H1 (cell line): ENCODE data around the gene CRABP1. TPM values are rescaled to one million over a fixed set of nuclear protein-coding genes. Genes with fewer than 3 reads are reported as not detected.

Experiments used
- CTCF ChIA-PET: fragments of 300-600 bp; sonication (Branson Sonifier 250); formaldehyde crosslinking; loops from one replicate; lab custom pipeline; 2021; ENCODE audit not compliant: partially characterized antibody; lab: Charles Lee
- POLR2A ChIA-PET: fragments of 300-600 bp; sonication (Branson Sonifier 250); formaldehyde crosslinking; loops from one replicate; lab custom pipeline; 2021; ENCODE audit warnings: inconsistent platforms; ENCODE audit not compliant: partially characterized antibody; lab: Charles Lee
- DNase-seq, 2 experiments: peaks; one replicate each; pipeline versions ENCODE4 v3.0.0 to v3.0.0-alpha.2; 2010 to 2022; ENCODE audit warnings: low spot score in 2 of 2, low read depth in 1 of 2, mixed read lengths in 1 of 2
- FAIRE-seq: peaks from 2 replicates; lab custom pipeline; 2011; peaks lifted over from hg19 to GRCh38; lab: Jason Lieb, UNC
- H2AFZ ChIP-seq: 2 replicates; pipeline ENCODE4 v1.8.1; 2012; ENCODE audit warnings: low read length, inconsistent platforms
- H2AK5ac ChIP-seq: 2 replicates; pipeline ENCODE4 v1.6.1; 2013; ENCODE audit warnings: low read depth, low read length
- H2BK120ac ChIP-seq: replicated peaks from 2 replicates; pipeline ENCODE3; 2013; ENCODE audit warnings: low read depth, low read length, inconsistent platforms
- H2BK12ac ChIP-seq: 2 replicates; pipeline ENCODE4 v1.6.1; 2013; ENCODE audit warnings: low read depth, low read length
- H2BK15ac ChIP-seq: 2 replicates; pipeline ENCODE4 v1.6.1; 2013; ENCODE audit warnings: low read length
- H2BK20ac ChIP-seq: 2 replicates; pipeline ENCODE4 v1.6.1; 2013; ENCODE audit warnings: low read length
- H2BK5ac ChIP-seq: 2 replicates; pipeline ENCODE4 v1.6.1; 2013; ENCODE audit warnings: low read depth, low read length
- H3K14ac ChIP-seq: 2 replicates; pipeline ENCODE4 v1.6.1; 2013; ENCODE audit warnings: inconsistent platforms; ENCODE audit not compliant: insufficient read length
- H3K18ac ChIP-seq: 2 replicates; pipeline ENCODE4 v1.6.1; 2013; ENCODE audit warnings: low read length; ENCODE audit errors: extremely low read depth
- H3K23ac ChIP-seq: 2 replicates; pipeline ENCODE4 v1.6.1; 2013; ENCODE audit warnings: inconsistent platforms; ENCODE audit not compliant: insufficient read length
- H3K23me2 ChIP-seq: 2 replicates; pipeline ENCODE4 v1.6.1; 2013; ENCODE audit warnings: low read depth, low read length
- H3K27ac ChIP-seq: 2 replicates; pipeline ENCODE4 v1.6.1; 2011; ENCODE audit warnings: low read depth, low read length, inconsistent platforms
- H3K27me3 ChIP-seq, 4 experiments: replicated peaks in 1 of 4; 1 replicate in 1 of 4; 2 replicates in 3 of 4; pipeline versions ENCODE4 v1.6.1 to v1.8.1; 2011 to 2013; ENCODE audit warnings: low read length in 3 of 4, mild to moderate bottlenecking in 3 of 4, inconsistent platforms in 2 of 4, mixed read lengths in 2 of 4, moderate library complexity in 1 of 4; ENCODE audit not compliant: control insufficient read depth in 3 of 4, insufficient read depth in 3 of 4; ENCODE audit errors: extremely low read depth in 1 of 4
- H3K36me3 ChIP-seq, 4 experiments: 2 replicates each; pipeline versions ENCODE4 v1.6.1 to v1.8.1; 2011 to 2013; ENCODE audit warnings: mild to moderate bottlenecking in 4 of 4, low read length in 3 of 4, moderate library complexity in 2 of 4, control low read depth in 1 of 4, inconsistent platforms in 1 of 4; ENCODE audit not compliant: insufficient read depth in 4 of 4, control insufficient read depth in 2 of 4
- H3K4ac ChIP-seq: replicated peaks from 2 replicates; pipeline ENCODE3; 2013; ENCODE audit warnings: low read length, low read depth, mixed read lengths, inconsistent platforms; ENCODE audit not compliant: insufficient read length
- H3K4me1 ChIP-seq, 4 experiments: replicated peaks in 1 of 4; 1 replicate in 1 of 4; 2 replicates in 3 of 4; pipeline versions ENCODE4 v1.6.1 to v1.8.1; 2011 to 2013; ENCODE audit warnings: low read length in 3 of 4, inconsistent platforms in 2 of 4, mixed read lengths in 1 of 4; ENCODE audit not compliant: insufficient read depth in 4 of 4, control insufficient read depth in 3 of 4
- H3K4me2 ChIP-seq, 2 experiments: 2 replicates each; pipeline versions ENCODE4 v1.6.1 to v1.8.1; 2011 to 2013; ENCODE audit warnings: low read depth in 2 of 2, low read length in 2 of 2, control low read depth in 1 of 2, inconsistent platforms in 1 of 2, mild to moderate bottlenecking in 1 of 2; ENCODE audit not compliant: insufficient read depth in 1 of 2
- H3K4me3 ChIP-seq, 4 experiments: fragments of 200-600, 300-600 bp in 1 of 4; sonication (generic), shearing (Covaris generic), sonication (Bioruptor Twin) in 1 of 4; 2 replicates each; pipeline versions ENCODE4 v1.5.1 to v1.8.1; 2011 to 2016; ENCODE audit warnings: low read length in 4 of 4, low read depth in 3 of 4, control low read depth in 2 of 4, inconsistent platforms in 2 of 4, mild to moderate bottlenecking in 2 of 4, mixed read lengths in 1 of 4, moderate library complexity in 1 of 4; ENCODE audit not compliant: insufficient read depth in 2 of 4; ENCODE audit errors: extremely low read depth in 1 of 4
- H3K56ac ChIP-seq: replicated peaks from 2 replicates; pipeline ENCODE3; 2013; ENCODE audit warnings: low read depth, mild to moderate bottlenecking, mixed read lengths, low read length, inconsistent platforms; ENCODE audit not compliant: insufficient read length
- H3K79me1 ChIP-seq: 2 replicates; pipeline ENCODE4 v1.6.1; 2013; ENCODE audit warnings: low read depth, low read length, control low read depth
- H3K79me2 ChIP-seq, 2 experiments: 2 replicates each; pipeline versions ENCODE4 v1.6.1 to v1.8.1; 2012 to 2013; ENCODE audit warnings: low read length in 2 of 2, mild to moderate bottlenecking in 2 of 2, inconsistent platforms in 1 of 2; ENCODE audit not compliant: insufficient read depth in 2 of 2, control insufficient read depth in 1 of 2
- H3K9ac ChIP-seq, 4 experiments: replicated peaks in 1 of 4; 1 replicate in 1 of 4; 2 replicates in 3 of 4; pipeline versions ENCODE4 v1.6.1 to v1.8.1; 2011 to 2013; ENCODE audit warnings: low read depth in 3 of 4, low read length in 3 of 4, control low read depth in 2 of 4, mild to moderate bottlenecking in 2 of 4, moderate library complexity in 2 of 4, inconsistent platforms in 1 of 4; ENCODE audit errors: extremely low read depth in 1 of 4
- H3K9me3 ChIP-seq, 2 experiments: 2 replicates each; pipeline versions ENCODE4 v1.6.1 to v1.8.1; 2012 to 2013; ENCODE audit warnings: mild to moderate bottlenecking in 2 of 2, moderate library complexity in 2 of 2, control low read depth in 1 of 2, inconsistent platforms in 1 of 2, low read depth in 1 of 2, low read length in 1 of 2, mixed read lengths in 1 of 2; ENCODE audit not compliant: insufficient read depth in 2 of 2
- H4K20me1 ChIP-seq, 2 experiments: replicated peaks in 1 of 2; 2 replicates each; pipeline versions ENCODE3 to v1.8.1; 2011 to 2013; ENCODE audit warnings: inconsistent platforms in 2 of 2, low read length in 2 of 2, mild to moderate bottlenecking in 1 of 2; ENCODE audit not compliant: insufficient read depth in 2 of 2, control insufficient read depth in 1 of 2
- H4K5ac ChIP-seq: 2 replicates; pipeline ENCODE4 v1.6.1; 2013; ENCODE audit warnings: low read length, low read depth, mixed read lengths, inconsistent platforms; ENCODE audit not compliant: insufficient read length
- H4K8ac ChIP-seq: 2 replicates; pipeline ENCODE4 v1.8.0; 2013; ENCODE audit warnings: mild to moderate bottlenecking, moderate library complexity, low read length, inconsistent platforms; ENCODE audit not compliant: insufficient read depth; ENCODE audit errors: extremely low read depth
- H4K91ac ChIP-seq: replicated peaks from 2 replicates; pipeline ENCODE3; 2013; ENCODE audit warnings: low read length, mixed read lengths, inconsistent platforms; ENCODE audit not compliant: insufficient read length
- BRCA1 ChIP-seq: IDR thresholded peaks from 2 replicates; pipeline ENCODE4 v1.6.1; 2012; ENCODE audit warnings: low read depth, low read length, improper control_type of control experiment
- CBX8 ChIP-seq: fragments of 300-800, 300-1000 bp; sonication (generic); IDR thresholded peaks from 2 replicates; pipeline ENCODE4 v1.7.1; 2016; ENCODE audit warnings: low read depth, low read length, borderline replicate concordance
- EGR1 ChIP-seq: IDR thresholded peaks from 2 replicates; pipeline ENCODE4 v1.6.1; 2011; ENCODE audit warnings: low read depth, low read length, borderline replicate concordance
- EP300 ChIP-seq, 2 experiments: IDR thresholded peaks; 1 replicate in 1 of 2; 2 replicates in 1 of 2; pipeline ENCODE4 v1.6.1; 2011 to 2012; ENCODE audit warnings: low read depth in 2 of 2, low read length in 2 of 2, mild to moderate bottlenecking in 2 of 2, borderline replicate concordance in 1 of 2, inconsistent platforms in 1 of 2, moderate library complexity in 1 of 2
- GABPA ChIP-seq: IDR thresholded peaks from 2 replicates; pipeline ENCODE4 v1.6.1; 2011; ENCODE audit warnings: mild to moderate bottlenecking, low read length, moderate library complexity, borderline replicate concordance; ENCODE audit not compliant: insufficient read depth
- HDAC6 ChIP-seq: IDR thresholded peaks from one replicate; pipeline ENCODE4 v1.7.1; 2012; ENCODE audit warnings: low read depth, mild to moderate bottlenecking, inconsistent platforms, low read length, moderate library complexity
- KDM5A ChIP-seq: fragments of 200-600 bp; IDR thresholded peaks from 2 replicates; pipeline ENCODE4 v1.7.1; 2012; ENCODE audit warnings: mild to moderate bottlenecking, low read length, inconsistent platforms, mixed read lengths
- RFX5 ChIP-seq: IDR thresholded peaks from 2 replicates; pipeline ENCODE4 v1.6.1; 2011; ENCODE audit warnings: low read depth, low read length, improper control_type of control experiment, borderline replicate concordance
- SIN3A ChIP-seq, 2 experiments: IDR thresholded peaks in 1 of 2; conservative IDR thresholded peaks in 1 of 2; 2 replicates each; pipeline ENCODE4 v1.6.1; 2011 to 2012; ENCODE audit warnings: low read length in 2 of 2, improper control_type of control experiment in 1 of 2, low read depth in 1 of 2, mild to moderate bottlenecking in 1 of 2
- TAF7 ChIP-seq: optimal IDR thresholded peaks from 2 replicates; pipeline ENCODE3; 2011; ENCODE audit warnings: low read depth, mild to moderate bottlenecking, inconsistent platforms, low read length, moderate library complexity, borderline replicate concordance
- WGBS, 2 experiments: shearing (Covaris generic) in 1 of 2; methylation state at CpG; one replicate each; pipeline versions ENCODE4 v1.1.6 to v1.1.7; 2013 to 2015; ENCODE audit warnings: low lambda C conversion rate in 2 of 2, mixed read lengths in 2 of 2, inconsistent platforms in 1 of 2, low coverage in 1 of 2, missing lambda C conversion rate in 1 of 2; ENCODE audit not compliant: insufficient replicate concordance in 2 of 2, insufficient coverage in 1 of 2, insufficient read length in 1 of 2; ENCODE audit errors: extremely low coverage in 1 of 2, missing lambda C conversion rate in 1 of 2; 5-methylcytosine and 5-hydroxymethylcytosine counted together
- polyA plus RNA-seq, 7 experiments: library from polyadenylated mRNA; depleted of rRNA in 3 of 7; stranded (reverse) in 5 of 7; unstranded in 2 of 7; fragments of >200 nt in 5 of 7; fragments of 200-250 nt in 2 of 7; gene quantifications; 1 replicate in 5 of 7; 2 replicates in 1 of 7; 4 replicates in 1 of 7; pipeline versions ENCODE4 v1.2.1 to v1.2.3, GENCODE V29; 2011 to 2013; ENCODE audit warnings: missing spikeins in 2 of 7, mixed read lengths in 2 of 7
- total RNA-seq: library from RNA; stranded (reverse); fragmentation: NEBNext Ultra II Directional; extraction: Animal tissue kit (Norgen Biotek cat#: 25700); gene quantifications from 2 replicates; pipeline ENCODE4 v1.2.1, GENCODE V29; 2021

The CRABP1 gene
- total and polyA plus RNA-seq, 2 of the 8 experiments (the other 6 are each of a cell fraction or from before 2014, with no cell fraction given): 385 to 655 TPM

DNA sequence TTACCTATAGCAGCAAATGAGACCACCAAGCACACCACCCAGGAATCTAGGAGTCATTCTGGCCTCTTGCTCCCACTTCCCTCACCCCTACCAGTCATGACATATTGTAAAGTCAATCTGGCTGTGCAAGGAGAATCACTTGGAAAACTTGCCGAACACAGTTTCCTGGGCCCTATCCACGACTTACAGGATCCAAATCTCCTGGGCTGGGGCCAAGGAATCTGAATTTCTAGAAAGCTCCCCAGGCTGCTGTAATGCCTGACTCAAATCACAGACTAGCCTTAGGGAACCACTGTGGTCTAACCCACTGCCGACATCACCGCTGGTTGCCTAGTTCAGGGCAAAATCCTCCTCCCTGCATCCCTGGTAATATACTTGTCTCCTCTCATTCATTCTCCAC lies 4.2 kb upstream of the CRABP1 start:
- Histone ChIP-seq H2BK12ac (0 out of 2 replicates have a peak overlapping the region, but pooled peaks have one; percentile 55), H3K23me2 (peaks cover 9% of the 10 kb centered on the region), H4K8ac (no peak overlapping the region), H3K14ac (no peak overlapping the region), H2AFZ (no peak overlapping the region), H2BK15ac (no peak overlapping the region), H3K4me3 (no peak overlapping the region), H2BK5ac (no peak overlapping the region), H3K4ac (no peak overlapping the region), H3K36me3 (no peaks in the 10 kb centered on the region), H3K79me2 (no peaks in the 10 kb centered on the region), H4K20me1 (no peaks in the 10 kb centered on the region), H3K27ac (no peak overlapping the region), H3K4me1 (peaks cover 7 to 20% (median 12%) of the 10 kb centered on the region in 4 experiments), H4K5ac (no peak overlapping the region), H3K79me1 (no peaks in the 10 kb centered on the region), H3K4me2 (no peak overlapping the region), H3K9me3 (no peaks in the 10 kb centered on the region), H3K56ac (no peak overlapping the region), H3K23ac (no peak overlapping the region), H3K9ac (no peak overlapping the region), H2AK5ac (no peak overlapping the region), H3K18ac (no peak overlapping the region), H4K91ac (no peak overlapping the region), H2BK120ac (no peak overlapping the region), H2BK20ac (no peak overlapping the region), H3K27me3 (peaks cover 0 to 20% (median 15%) of the 10 kb centered on the region in 4 experiments; a peak in 5 of 7 replicates)
- TF ChIP-seq BRCA1: no peak
- no peak for TF ChIP-seq CBX8
- TF ChIP-seq EGR1: no peak
- no peak for TF ChIP-seq KDM5A
- TF ChIP-seq HDAC6: no peak
- TF ChIP-seq SIN3A (conservative IDR thresholded peaks at IDR 0.05 in 1 of 2, IDR thresholded peaks at IDR 0.05 in 1 of 2; ENCODE audit: low read depth in 1 of 2, low read length in 2 of 2): no peak
- TF ChIP-seq EP300 (IDR thresholded peaks at IDR 0.05; ENCODE audit: borderline replicate concordance in 1 of 2, low read depth in 2 of 2, low read length in 2 of 2): no peak
- no peak for TF ChIP-seq TAF7
- no peak for TF ChIP-seq GABPA
- TF ChIP-seq RFX5: no peak
- DNase-seq (no peak), FAIRE-seq (no peak)
- WGBS, 2 experiments: 87% methylated on average over 4 of the region's 4 CpGs; no CpG with 5 or more reads in 1 of the 2 experiments
- ChIA-PET POLR2A (no interaction called here), CTCF (interaction anchor here (0.9 to 1.1 kb wide), 2 partner anchors 80 to 87 kb away, joined by 3 read pairs; no protein-coding TSS in a partner anchor)
